HG02943 (cell line): ENCODE results near the gene ATP9A.
"Not testable (repeated sequence)": the region's sequence is repeated elsewhere in the genome, so short reads cannot be mapped to it uniquely, and the experiment has no call there.

Experiments
- ATAC-seq: cut with Tn5 transposase; IDR thresholded peaks from one replicate; pipeline ENCODE4 v1.9.1; 2021; ENCODE audit warnings: mild to moderate bottlenecking, low read depth, moderate library complexity; ENCODE audit not compliant: unreplicated experiment

The ATP9A gene

GRCh38 chr20:51696304-51697071, 71.7 kb downstream of the ATP9A start:
- no peak for ATAC-seq

- no peak for ATAC-seq
Observed at GRCh38 chr20:51695574-51696303, 72.5 kb downstream of the ATP9A start.

GRCh38 chr20:51692806-51693400, 75.3 kb downstream of the ATP9A start:
- ATAC-seq: no peak

GRCh38 chr20:51691703-51692102, 76.5 kb downstream of the ATP9A start:
- ATAC-seq: no peak

DNA sequence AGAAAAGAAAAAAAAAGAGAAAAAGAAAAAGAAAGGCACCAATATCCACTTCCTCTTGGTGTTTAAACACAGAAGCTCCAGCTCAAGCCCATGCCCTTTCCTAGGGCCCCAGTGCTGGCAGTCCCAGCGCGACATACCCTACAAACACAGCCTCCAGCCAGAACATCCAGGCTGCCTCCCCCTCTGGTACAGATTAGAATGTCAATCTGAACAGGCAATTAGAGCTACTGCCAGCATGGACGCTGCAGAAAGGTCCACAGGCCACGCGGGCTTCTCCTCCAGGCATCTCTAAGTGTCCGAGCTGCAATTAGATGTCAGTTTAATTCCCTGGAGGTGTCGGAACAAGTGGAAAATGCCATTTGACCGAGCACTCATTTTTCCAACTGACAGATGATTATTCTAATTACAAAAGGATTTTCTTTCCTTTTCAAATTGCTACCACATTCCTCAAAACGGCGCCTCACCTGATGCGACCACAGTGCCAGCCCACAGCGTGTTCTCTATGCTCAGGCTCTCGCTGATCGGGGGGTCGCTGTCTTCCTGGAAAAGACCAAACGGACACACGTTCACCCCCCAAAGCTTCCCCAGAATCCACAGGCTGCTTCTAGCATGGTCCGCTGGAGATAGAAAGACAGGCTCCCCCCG, 79.5 kb downstream of the ATP9A start:
- ATAC-seq: no peak

DNA sequence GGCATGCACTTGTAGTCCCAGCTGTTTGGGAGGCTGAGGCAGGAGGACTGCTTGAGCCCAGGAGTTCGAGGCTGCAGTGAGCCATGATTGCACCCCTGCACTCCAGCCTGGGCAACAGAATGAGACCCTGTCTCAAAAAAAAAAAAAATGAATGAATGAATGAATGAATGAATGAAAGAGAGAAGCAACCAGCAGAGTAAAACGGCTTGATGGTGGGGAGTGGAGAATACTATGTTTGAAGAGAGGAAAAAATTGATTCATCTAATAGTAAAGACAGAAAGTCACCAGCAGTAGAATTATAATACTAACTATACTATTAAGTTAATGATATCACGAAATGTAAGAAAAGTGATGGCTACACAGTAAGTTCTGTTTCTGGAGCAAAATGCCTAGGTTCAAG, 80.6 kb downstream of the ATP9A start:
- ATAC-seq: no peak

- ATAC-seq: no peak
Observed at GRCh38 chr20:51687108-51687507, 81.1 kb downstream of the ATP9A start.

GRCh38 chr20:51685494-51685893, 82.7 kb downstream of the ATP9A start:
- not testable (repeated sequence) for ATAC-seq

- no peak for ATAC-seq
Observed at GRCh38 chr20:51680067-51680749, 88.0 kb downstream of the ATP9A start.

DNA sequence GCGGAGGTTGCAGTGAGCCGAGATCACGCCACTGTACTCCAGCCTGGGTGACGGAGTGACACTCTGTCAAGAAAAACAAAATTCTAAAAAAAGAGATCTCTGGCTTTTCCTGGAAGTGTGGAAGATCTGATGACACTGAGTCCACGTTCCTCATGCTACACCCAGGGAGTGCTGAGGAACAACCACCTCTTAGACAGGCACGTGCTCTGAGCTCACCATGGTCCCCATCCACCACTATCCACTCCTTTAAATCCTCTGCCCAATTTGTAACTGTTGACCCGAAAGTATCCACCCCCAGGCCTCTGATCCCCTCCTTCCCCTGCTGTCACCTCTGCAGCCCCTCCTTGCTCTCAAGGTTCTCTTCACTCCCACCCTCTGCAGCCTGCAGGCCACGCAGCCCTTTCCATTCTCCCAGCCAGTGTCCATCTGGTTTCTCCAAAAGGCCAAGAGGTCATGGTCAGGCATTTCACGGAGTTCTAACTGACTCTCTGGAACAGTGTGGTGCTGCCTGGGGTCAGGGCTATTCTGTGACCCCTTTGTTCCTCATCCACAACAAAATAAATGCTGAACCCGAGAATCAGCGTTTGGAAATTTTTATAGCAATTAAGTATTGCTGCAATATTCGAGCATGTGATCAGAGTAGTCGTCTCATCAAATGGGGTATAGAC, 88.8 kb downstream of the ATP9A start:
- no peak for ATAC-seq

GRCh38 chr20:51678026-51678697, 90.0 kb downstream of the ATP9A start:
- no peak for ATAC-seq

DNA sequence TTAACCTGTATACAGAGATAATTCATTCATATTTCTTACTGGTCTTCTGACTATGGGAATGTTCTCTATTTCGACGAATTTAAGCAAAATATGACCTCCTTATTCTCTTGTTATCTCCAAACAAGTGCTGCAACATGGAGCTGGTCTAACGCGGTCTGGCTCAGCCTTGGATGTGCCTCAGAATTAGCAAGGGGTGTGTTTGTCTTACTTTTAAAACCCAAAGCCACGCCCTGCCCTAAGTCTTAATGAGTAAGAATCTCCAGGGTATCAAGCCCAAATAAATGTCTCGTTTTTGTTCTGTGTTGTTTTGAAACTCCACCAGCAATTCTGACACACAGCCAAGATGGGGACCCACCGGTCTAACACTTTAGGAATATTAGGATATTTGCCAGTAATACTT, 99.2 kb downstream of the ATP9A start:
- ATAC-seq: no peak

DNA sequence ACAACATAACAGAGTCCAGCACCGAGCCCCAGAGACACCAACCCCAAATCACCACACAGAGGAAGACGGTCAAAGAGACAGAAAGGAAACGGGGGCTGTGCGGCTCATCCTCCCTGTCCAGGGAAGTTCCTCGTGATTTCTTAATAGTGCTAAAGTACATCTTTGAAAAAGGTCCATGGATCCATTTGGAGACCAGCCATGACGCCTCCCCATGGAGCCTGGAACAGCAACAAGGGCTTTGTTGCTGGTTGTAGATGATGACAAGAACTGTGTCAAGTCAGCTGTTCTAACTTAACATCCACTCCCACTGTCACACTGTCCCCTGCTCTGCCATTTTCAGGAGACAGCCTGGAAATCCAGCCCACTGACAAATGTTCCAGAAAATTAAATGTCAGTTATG, 99.7 kb downstream of the ATP9A start:
- no peak for ATAC-seq

- ATAC-seq: no peak
Observed at GRCh38 chr20:51667491-51667890, 100.7 kb downstream of the ATP9A start.

- no peak for ATAC-seq
Observed at GRCh38 chr20:51667002-51667408, 101.2 kb downstream of the ATP9A start.

DNA sequence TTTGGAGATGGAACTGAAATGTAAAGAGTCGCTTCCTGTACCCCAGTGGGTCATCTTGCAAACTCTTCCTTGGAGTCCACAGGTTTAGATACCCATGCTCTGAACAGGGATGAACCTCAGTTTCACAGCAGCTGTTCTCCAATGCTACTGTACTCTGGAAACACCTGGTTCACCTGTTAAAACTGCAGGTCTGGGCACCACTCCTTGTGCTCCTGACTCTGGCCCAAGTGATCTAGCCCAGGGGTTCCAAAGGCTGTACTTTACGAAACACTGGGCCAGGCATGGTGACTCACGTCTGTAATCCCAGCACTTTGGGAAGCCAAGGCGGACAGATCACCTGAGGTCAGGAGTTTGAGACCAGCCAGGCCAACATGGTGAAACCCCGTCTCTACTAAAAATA, 102.1 kb downstream of the ATP9A start:
- ATAC-seq: no peak

- no peak for ATAC-seq
Observed at GRCh38 chr20:51665543-51666118, 102.6 kb downstream of the ATP9A start.

DNA sequence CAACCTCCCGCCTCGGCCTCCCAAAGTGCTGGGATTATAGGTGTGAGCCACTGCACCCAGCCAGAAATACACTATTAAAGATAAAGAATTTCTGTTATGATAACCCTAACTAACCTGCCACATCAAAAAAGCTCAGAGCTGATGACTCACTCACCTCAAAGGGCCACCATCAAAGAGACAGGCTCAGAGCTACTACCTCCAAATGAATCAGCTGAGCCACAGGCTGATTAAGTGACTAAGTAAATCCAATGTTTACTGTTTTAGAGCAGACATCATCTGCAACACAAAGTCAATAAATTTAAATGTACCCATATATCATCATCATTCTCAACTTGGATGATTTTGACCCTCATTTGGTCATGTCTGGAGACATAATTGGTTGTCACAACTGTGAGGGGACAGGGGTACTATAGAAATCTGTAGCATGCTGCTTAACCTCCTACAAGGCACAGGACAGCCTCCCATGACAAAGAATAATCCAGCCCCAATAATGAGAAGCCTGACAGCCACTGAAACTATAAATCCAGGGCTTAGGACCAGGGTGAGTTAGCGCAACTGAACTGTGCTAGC, 106.5 kb downstream of the ATP9A start:
- no peak for ATAC-seq
